LNCaP clone FGC (cell line): Measurements from ENCODE around the gene KCTD7.
"Not testable (repeated sequence)": the region's sequence is repeated elsewhere in the genome, so short reads cannot be mapped to it uniquely, and the experiment has no call there.

ENCODE experiments used
- DNase-seq: peaks from one replicate; pipeline ENCODE4 v3.0.0-alpha.2; 2011; ENCODE audit warnings: low read depth
- H3K4me3 ChIP-seq: 2 replicates; pipeline ENCODE4 v1.5.1; 2011; ENCODE audit warnings: mild to moderate bottlenecking, low read depth, low read length, control low read depth
- CTCF ChIP-seq: IDR thresholded peaks from 2 replicates; pipeline ENCODE4 v1.5.1; 2012; ENCODE audit warnings: mild to moderate bottlenecking; ENCODE audit not compliant: control insufficient read depth, insufficient read depth; ENCODE audit errors: extremely low read depth

The KCTD7 gene

GRCh38 chr7:66679633-66680244, 51.1 kb downstream of the KCTD7 start:
- TF ChIP-seq CTCF, result no peak
- no peak for DNase-seq

GRCh38 chr7:66681491-66682349, 53.0 kb downstream of the KCTD7 start:
- peak; percentile 81 for DNase-seq
- TF ChIP-seq CTCF, result no peak
- peak overlapping the region; percentile 70 for H3K4me3 ChIP-seq

More at GRCh38 chr7:66679633-66680244, 51.1 kb downstream of the KCTD7 start:
- no peak overlapping the region for H3K4me3 ChIP-seq

GRCh38 chr7:66682350-66683093, 53.8 kb downstream of the KCTD7 start:
- H3K4me3 ChIP-seq, result peak overlapping the region; percentile 70
- no peak for TF ChIP-seq CTCF
- no peak for DNase-seq

GRCh38 chr7:66683094-66683769, 54.6 kb downstream of the KCTD7 start:
- peak overlapping the region; percentile 70 for H3K4me3 ChIP-seq
- not testable (repeated sequence) for DNase-seq

- no peak for TF ChIP-seq CTCF
- no peak overlapping the region for H3K4me3 ChIP-seq
- no peak for DNase-seq
These were observed 55.1 kb downstream of the KCTD7 start for GRCh38 chr7:66683770-66684123.

- 0 out of 2 replicates have a peak overlapping the region, but pooled peaks have one; percentile 4 for H3K4me3 ChIP-seq
- DNase-seq, result peak; percentile 89
These were observed 57.0 kb downstream of the KCTD7 start for GRCh38 chr7:66685663-66686062.

GRCh38 chr7:66687186-66687585, 58.5 kb downstream of the KCTD7 start:
- DNase-seq, result no peak
- H3K4me3 ChIP-seq, result no peak overlapping the region
- TF ChIP-seq CTCF, result no peak

GRCh38 chr7:66687672-66688071, 59.0 kb downstream of the KCTD7 start:
- DNase-seq, H3K4me3 ChIP-seq: not testable (repeated sequence)
